Measurements from ENCODE around the gene TAF7L.

Gene TAF7L

DNA sequence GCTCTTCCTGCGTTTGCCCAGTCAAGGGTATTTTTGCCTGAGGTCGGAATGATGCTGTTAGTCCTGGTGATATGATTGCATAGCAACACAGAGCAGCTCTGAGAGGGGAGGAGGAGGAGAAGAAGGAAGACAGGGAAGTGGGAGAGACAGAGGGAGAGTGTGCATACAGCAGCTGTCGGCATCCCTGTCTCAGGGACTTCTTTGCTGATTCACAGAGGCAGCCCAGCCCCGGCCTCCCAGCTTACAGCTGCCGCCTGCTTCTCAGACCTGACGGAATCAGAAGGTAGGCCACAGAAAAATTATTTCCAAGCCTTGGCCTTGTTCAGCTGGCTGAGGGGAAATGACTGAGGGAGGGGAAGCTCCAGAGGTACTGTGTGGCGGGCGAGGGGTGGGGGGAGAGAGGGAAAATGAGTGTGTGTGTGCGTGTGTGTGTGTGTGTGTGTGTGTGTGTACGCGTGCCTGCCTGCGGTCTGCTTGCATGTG, 71.2 kb downstream of the TAF7L start:
- DNase-seq, result peak; percentile 71

DNA sequence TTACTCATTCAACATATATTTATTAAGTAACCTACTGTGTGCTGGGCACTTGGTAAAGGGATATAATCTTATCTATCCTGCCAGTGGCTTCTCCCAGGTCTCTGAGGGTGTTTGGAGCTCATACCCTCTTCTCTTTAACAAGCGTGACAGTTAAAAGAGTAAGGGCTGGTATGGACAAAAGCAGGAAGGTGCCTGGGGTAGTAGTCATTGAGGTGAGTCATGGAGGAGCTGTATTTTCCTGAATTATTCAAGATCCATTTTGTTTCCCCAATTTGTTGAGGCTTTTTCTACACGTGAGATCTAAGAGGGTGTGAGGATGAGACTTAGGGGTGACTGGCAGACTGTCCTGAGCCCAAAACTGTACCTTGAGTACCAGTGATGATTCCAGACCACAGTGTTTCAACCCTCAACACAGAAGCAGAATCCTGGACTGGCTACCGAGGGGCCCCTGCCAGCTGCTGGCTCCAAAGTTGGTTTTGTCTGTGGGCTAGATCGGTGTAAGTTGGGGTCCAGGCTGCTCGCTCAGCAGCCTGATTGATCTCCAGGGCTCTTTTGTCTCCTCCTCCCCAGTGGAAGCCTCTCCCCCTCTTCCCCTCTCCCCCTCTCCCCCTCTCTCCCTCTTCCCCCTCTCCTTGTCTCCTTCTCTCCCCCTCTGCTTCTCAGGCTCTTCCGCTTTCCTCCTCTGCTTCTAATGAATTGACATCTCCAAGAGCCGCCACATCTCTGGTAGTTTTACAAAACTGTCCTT, 71.8 kb downstream of the TAF7L start, which contains the start of gene DRP2:
Gene DRP2 (plus strand): TSS at position 671 of the 748 bp plus-strand sequence. CDS start 11,862 bp downstream, outside the sequence.
- DNase-seq, result peak; percentile 39
